Panc1 (cell line): Measurements from ENCODE around the gene GVQW3. TPM values are rescaled to one million over a fixed set of nuclear protein-coding genes. Genes with fewer than 3 reads are reported as not detected.

Experiments used
- ATAC-seq: fragments of 200-7000 bp; cut with Tn5 transposase; 2 replicates; pipeline ENCODE4 v1.9.1; 2020; ENCODE audit warnings: mild to moderate bottlenecking, moderate library complexity
- Bru-seq: library from RNA; stranded (reverse); fragments of 400-500 nt; gene quantifications from one replicate; lab custom pipeline; 2021; lab: Mats Ljungman, UMichigan
- BruChase-seq, 2 experiments: library from RNA; stranded (reverse); fragments of 400-500 nt; gene quantifications; one replicate each; lab custom pipeline; 2021; lab: Mats Ljungman, UMichigan
- BruUV-seq: library from RNA; stranded (reverse); fragments of 400-500 nt; replicated peaks from 2 replicates; lab custom pipeline; 2021; lab: Mats Ljungman, UMichigan
- CTCF ChIA-PET: fragments of 300-600 bp; sonication (Branson Sonifier 250); formaldehyde crosslinking; loops from one replicate; lab custom pipeline; 2022; ENCODE audit warnings: antibody characterized with exemption; lab: Charles Lee
- POLR2A ChIA-PET: fragments of 300-600 bp; sonication (Branson Sonifier 250); formaldehyde crosslinking; loops from one replicate; lab custom pipeline; 2022; ENCODE audit warnings: antibody characterized with exemption; lab: Charles Lee
- DNase-seq: peaks from one replicate; pipeline ENCODE4 v3.0.0-alpha.2; 2010; ENCODE audit warnings: low read depth, low spot score
- H3K27ac ChIP-seq: 2 replicates; pipeline ENCODE4 v1.5.1; 2011; ENCODE audit warnings: mild to moderate bottlenecking, low read length, inconsistent platforms
- H3K27me3 ChIP-seq: fragments of 200-500 bp; sonication (Bioruptor generic); 2 replicates; pipeline ENCODE4 v1.6.0; 2014; ENCODE audit warnings: low read length, inconsistent platforms; ENCODE audit not compliant: control insufficient read depth, insufficient read depth
- H3K36me3 ChIP-seq: fragments of 200-500 bp; sonication (Bioruptor generic); 2 replicates; pipeline ENCODE4 v1.5.1; 2014; ENCODE audit warnings: inconsistent platforms, mild to moderate bottlenecking, low read length, moderate library complexity; ENCODE audit not compliant: control insufficient read depth, insufficient read depth
- H3K4me1 ChIP-seq: 2 replicates; pipeline ENCODE4 v1.5.1; 2011; ENCODE audit warnings: inconsistent platforms, mild to moderate bottlenecking, low read length, moderate library complexity; ENCODE audit not compliant: control insufficient read depth, insufficient read depth
- H3K4me3 ChIP-seq, 2 experiments: 2 replicates each; pipeline ENCODE4 v1.5.1; 2011 to 2012; ENCODE audit warnings: low read depth in 2 of 2, low read length in 2 of 2, mild to moderate bottlenecking in 2 of 2, inconsistent platforms in 1 of 2, moderate library complexity in 1 of 2
- H3K9me3 ChIP-seq: fragments of 200-500 bp; sonication (Bioruptor generic); 2 replicates; pipeline ENCODE4 v1.5.1; 2014; ENCODE audit warnings: low read depth, mild to moderate bottlenecking, inconsistent platforms, low read length, moderate library complexity; ENCODE audit not compliant: control insufficient read depth, insufficient read depth
- POLR2AphosphoS5 ChIP-seq: IDR thresholded peaks from 2 replicates; pipeline ENCODE4 v1.6.1; 2012; ENCODE audit warnings: mild to moderate bottlenecking, low read depth, low read length, moderate library complexity
- SIN3A ChIP-seq: IDR thresholded peaks from 2 replicates; pipeline ENCODE4 v1.6.1; 2012; ENCODE audit warnings: low read depth, mild to moderate bottlenecking, low read length, moderate library complexity, borderline replicate concordance; ENCODE audit not compliant: insufficient read depth
- TCF7L2 ChIP-seq: IDR thresholded peaks from 2 replicates; pipeline ENCODE4 v1.6.1; 2011; ENCODE audit warnings: mild to moderate bottlenecking, low read depth, low read length, inconsistent platforms
- in situ Hi-C: cut with HindIII; loops from 2 replicates; pipeline ENCODE4 v1.10.0; 2016; ENCODE audit warnings: low sequenced_read_pairs, low pct_unique_long_range_greater_than_20kb
- intact Hi-C: fragments of 100-400 bp; cut with micrococcal nuclease; formaldehyde crosslinking; loops from one replicate; pipeline ENCODE4 v1.10.0; 2022; ENCODE audit not compliant: unreplicated experiment
- long read RNA-seq: library from polyadenylated mRNA; unstranded; transcript quantifications from one replicate; pipeline ENCODE4 v2.0.0, GENCODE V29; 2021; ENCODE audit not compliant: unreplicated experiment
- polyA plus RNA-seq: library from polyadenylated mRNA; unstranded; fragments of >200 nt; gene quantifications from one replicate; pipeline ENCODE4 v1.2.1, GENCODE V29; 2012; ENCODE audit warnings: missing spikeins; ENCODE audit not compliant: insufficient read length
- total RNA-seq: library from RNA; stranded (reverse); gene quantifications from one replicate; pipeline ENCODE4 v1.2.1, GENCODE V29; 2021; ENCODE audit not compliant: unreplicated experiment
- TF ChIP-seq, protein P1 (sequence below), 2 experiments: IDR thresholded peaks; 2 replicates each; pipeline ENCODE4 v1.6.1; 2011 to 2012; ENCODE audit warnings: low read depth in 2 of 2, control low read depth in 1 of 2, low read length in 1 of 2, mild to moderate bottlenecking in 1 of 2, moderate library complexity in 1 of 2; ENCODE audit not compliant: insufficient read depth in 1 of 2
- TF ChIP-seq, protein P2 (sequence below): fragments of 450-650 bp; IDR thresholded peaks from 2 replicates; pipeline ENCODE4 v1.5.1; 2017; ENCODE audit warnings: mild to moderate bottlenecking

The GVQW3 gene
- 3.2 TPM for total RNA-seq
- polyA plus RNA-seq = 1.1 TPM
- percentile 46 among the genes with signal in this experiment for Bru-seq, nascent RNA
- percentile 52 among the genes with signal in this experiment for BruChase-seq, experiment 1, labeled RNA remaining after a 2-hour chase
- BruChase-seq, experiment 2, labeled RNA remaining after a 6-hour chase = percentile 44 among the genes with signal in this experiment
- long read RNA-seq, partial matches to known transcripts = 1 of 4 reads
- long read RNA-seq, other reads (novel, unspliced or antisense) = 3 of 4 reads

- intact Hi-C loops (no loop called here), in situ Hi-C loops (no loop called here)
- Histone ChIP-seq H3K27me3 (no peaks in the 10 kb centered on the region), H3K27ac (peak within 1 kb of the TSS; percentile 86), H3K36me3 (no peaks in the 10 kb centered on the region), H3K4me3 (peak within 1 kb of the TSS; percentile 79 to 98), H3K4me1 (peaks cover 14% of the 10 kb centered on the region), H3K9me3 (no peaks in the 10 kb centered on the region)
- DNase-seq = peak; percentile 87
- ATAC-seq = peak; percentile 95
- BruUV-seq = no TSS peak
- ChIA-PET POLR2A (interaction anchor here (0.9 kb wide), 1 partner anchor 78 kb away, joined by 3 read pairs; no protein-coding TSS in a partner anchor), CTCF (no interaction called here)
- TF ChIP-seq, protein P1, sequence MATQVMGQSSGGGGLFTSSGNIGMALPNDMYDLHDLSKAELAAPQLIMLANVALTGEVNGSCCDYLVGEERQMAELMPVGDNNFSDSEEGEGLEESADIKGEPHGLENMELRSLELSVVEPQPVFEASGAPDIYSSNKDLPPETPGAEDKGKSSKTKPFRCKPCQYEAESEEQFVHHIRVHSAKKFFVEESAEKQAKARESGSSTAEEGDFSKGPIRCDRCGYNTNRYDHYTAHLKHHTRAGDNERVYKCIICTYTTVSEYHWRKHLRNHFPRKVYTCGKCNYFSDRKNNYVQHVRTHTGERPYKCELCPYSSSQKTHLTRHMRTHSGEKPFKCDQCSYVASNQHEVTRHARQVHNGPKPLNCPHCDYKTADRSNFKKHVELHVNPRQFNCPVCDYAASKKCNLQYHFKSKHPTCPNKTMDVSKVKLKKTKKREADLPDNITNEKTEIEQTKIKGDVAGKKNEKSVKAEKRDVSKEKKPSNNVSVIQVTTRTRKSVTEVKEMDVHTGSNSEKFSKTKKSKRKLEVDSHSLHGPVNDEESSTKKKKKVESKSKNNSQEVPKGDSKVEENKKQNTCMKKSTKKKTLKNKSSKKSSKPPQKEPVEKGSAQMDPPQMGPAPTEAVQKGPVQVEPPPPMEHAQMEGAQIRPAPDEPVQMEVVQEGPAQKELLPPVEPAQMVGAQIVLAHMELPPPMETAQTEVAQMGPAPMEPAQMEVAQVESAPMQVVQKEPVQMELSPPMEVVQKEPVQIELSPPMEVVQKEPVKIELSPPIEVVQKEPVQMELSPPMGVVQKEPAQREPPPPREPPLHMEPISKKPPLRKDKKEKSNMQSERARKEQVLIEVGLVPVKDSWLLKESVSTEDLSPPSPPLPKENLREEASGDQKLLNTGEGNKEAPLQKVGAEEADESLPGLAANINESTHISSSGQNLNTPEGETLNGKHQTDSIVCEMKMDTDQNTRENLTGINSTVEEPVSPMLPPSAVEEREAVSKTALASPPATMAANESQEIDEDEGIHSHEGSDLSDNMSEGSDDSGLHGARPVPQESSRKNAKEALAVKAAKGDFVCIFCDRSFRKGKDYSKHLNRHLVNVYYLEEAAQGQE (IDR thresholded peaks at IDR 0.05; ENCODE audit: insufficient read depth in 1 of 2, low read depth in 2 of 2, low read length in 1 of 2) = 0 out of 4 replicates have a peak, but pooled peaks of 1 of the 2 experiments have one; percentile 17
- TF ChIP-seq POLR2AphosphoS5 (peak; percentile 79), SIN3A (no peak), TCF7L2 (no peak)
- TF ChIP-seq, protein P2, sequence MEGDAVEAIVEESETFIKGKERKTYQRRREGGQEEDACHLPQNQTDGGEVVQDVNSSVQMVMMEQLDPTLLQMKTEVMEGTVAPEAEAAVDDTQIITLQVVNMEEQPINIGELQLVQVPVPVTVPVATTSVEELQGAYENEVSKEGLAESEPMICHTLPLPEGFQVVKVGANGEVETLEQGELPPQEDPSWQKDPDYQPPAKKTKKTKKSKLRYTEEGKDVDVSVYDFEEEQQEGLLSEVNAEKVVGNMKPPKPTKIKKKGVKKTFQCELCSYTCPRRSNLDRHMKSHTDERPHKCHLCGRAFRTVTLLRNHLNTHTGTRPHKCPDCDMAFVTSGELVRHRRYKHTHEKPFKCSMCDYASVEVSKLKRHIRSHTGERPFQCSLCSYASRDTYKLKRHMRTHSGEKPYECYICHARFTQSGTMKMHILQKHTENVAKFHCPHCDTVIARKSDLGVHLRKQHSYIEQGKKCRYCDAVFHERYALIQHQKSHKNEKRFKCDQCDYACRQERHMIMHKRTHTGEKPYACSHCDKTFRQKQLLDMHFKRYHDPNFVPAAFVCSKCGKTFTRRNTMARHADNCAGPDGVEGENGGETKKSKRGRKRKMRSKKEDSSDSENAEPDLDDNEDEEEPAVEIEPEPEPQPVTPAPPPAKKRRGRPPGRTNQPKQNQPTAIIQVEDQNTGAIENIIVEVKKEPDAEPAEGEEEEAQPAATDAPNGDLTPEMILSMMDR = peak; percentile 65
Observed at GRCh38 chr11:76380977-76381719, at the start of gene GVQW3, which contains the start of gene THAP12. GVQW3 (plus strand) TSS chr11:76381323; CDS start chr11:76381829, 506 bp downstream. THAP12 (minus strand) TSS chr11:76381132; CDS start chr11:76380836, 296 bp downstream.

DNA sequence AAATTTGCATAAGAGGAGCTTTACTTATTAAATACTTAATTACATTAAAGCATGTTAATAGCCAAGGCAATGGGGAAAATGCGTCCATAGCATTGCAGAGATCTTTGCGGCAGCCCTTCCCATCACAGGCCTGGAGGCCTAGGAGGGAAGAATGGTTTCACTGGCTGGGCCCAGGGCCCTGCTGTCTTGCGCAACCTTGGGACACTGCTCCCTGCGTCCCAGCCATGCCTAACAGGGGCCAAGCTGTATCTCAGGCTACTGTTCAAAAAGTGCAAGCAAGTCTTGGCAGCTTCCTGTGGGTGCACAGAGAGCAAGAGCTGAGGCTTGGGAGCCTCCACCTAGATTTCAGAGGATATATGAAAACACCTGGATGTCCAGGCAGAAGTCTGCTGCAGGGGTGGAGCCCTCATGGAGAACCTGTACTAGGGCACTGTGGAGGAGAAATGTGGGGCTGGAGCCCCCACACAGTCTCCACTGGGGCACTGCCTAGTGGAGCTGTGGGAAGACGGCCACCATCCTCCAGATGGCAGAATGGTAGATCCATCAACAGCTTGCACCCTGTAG, 46.2 kb upstream of the GVQW3 start:
- Histone ChIP-seq H3K27ac (no peak overlapping the region), H3K9me3 (peaks cover 3% of the 10 kb centered on the region; the same call in 1 of the 2 replicates), H3K27me3 (no peaks in the 10 kb centered on the region), H3K36me3 (no peaks in the 10 kb centered on the region), H3K4me1 (no peaks in the 10 kb centered on the region), H3K4me3 (no peak overlapping the region)
- CTCF ChIA-PET = interaction anchor here (0.6 kb wide), 1 partner anchor 182 kb away, joined by 8 read pairs; no protein-coding TSS in a partner anchor
- DNase-seq (no peak), ATAC-seq (no peak)
- POLR2A ChIA-PET = no interaction called here
- TF ChIP-seq, protein P1 (IDR thresholded peaks at IDR 0.05; ENCODE audit: insufficient read depth in 1 of 2, low read depth in 2 of 2, low read length in 1 of 2) = no peak
- TF ChIP-seq, protein P2 = no peak
- no peak for TF ChIP-seq TCF7L2
- TF ChIP-seq POLR2AphosphoS5 = no peak
- in situ Hi-C loops (no loop called here), intact Hi-C loops (no loop called here)
- BruUV-seq = no TSS peak
